K562 (cell line): ENCODE measurements around the gene FOLR2. TPM values are rescaled to one million over a fixed set of nuclear protein-coding genes. Genes with fewer than 3 reads are reported as not detected.

ENCODE experiments used
- CHD4 ChIP-seq: fragments of 200-600 bp; sonication (generic); IDR thresholded peaks from 3 replicates; pipeline ENCODE4 v1.6.1; 2012; ENCODE audit warnings: low read depth, mild to moderate bottlenecking, mixed read lengths, low read length, inconsistent platforms; ENCODE audit not compliant: insufficient read depth, insufficient replicate concordance, poor library complexity, severe bottlenecking
- HLTF ChIP-seq: fragments of 450-650 bp; IDR thresholded peaks from 2 replicates; pipeline ENCODE4 v1.6.1; 2016
- PHF8 ChIP-seq: fragments of 200-600 bp; sonication (generic); IDR thresholded peaks from 2 replicates; pipeline ENCODE4 v1.6.1; 2012; ENCODE audit warnings: mixed run types, mild to moderate bottlenecking, inconsistent platforms, low read length, moderate library complexity, borderline replicate concordance
- PHTF2 ChIP-seq: fragments of 250-450 bp; sonication (Bioruptor Pico); IDR thresholded peaks from 2 replicates; pipeline ENCODE4 v1.5.0; 2021; ENCODE audit warnings: mild to moderate bottlenecking
- POLR3G ChIP-seq: IDR thresholded peaks from 2 replicates; pipeline ENCODE4 v1.6.1; 2011; ENCODE audit not compliant: insufficient read length, insufficient replicate concordance; ENCODE audit errors: extremely low read depth
- ZKSCAN3 ChIP-seq: fragments of 250-450 bp; sonication (Bioruptor Pico); IDR thresholded peaks from 2 replicates; pipeline ENCODE4 v1.4.0; 2020
- polyA plus RNA-seq, 8 experiments: library from polyadenylated mRNA; depleted of rRNA in 4 of 8; stranded (reverse) in 5 of 8; unstranded in 3 of 8; fragments of >200 nt; fragmentation: Nextera tagmentation in 2 of 8; fragmentation: Illumina TruSeq in 1 of 8; extraction: Ambion mirVana in 2 of 8; extraction: Trizol in 1 of 8; gene quantifications; 2 replicates each; pipeline versions ENCODE4 v1.2.1 to v1.2.3, GENCODE V29; 2011 to 2014; ENCODE audit warnings: inconsistent platforms in 1 of 8, missing spikeins in 1 of 8
- total RNA-seq, 7 experiments: library from RNA; depleted of rRNA in 6 of 7; stranded (reverse); fragments of >200 nt in 6 of 7; fragmentation: Illumina TruSeq in 2 of 7; extraction: Trizol in 2 of 7; gene quantifications; 2 replicates each; pipeline versions ENCODE4 v1.2.1 to v1.2.3, GENCODE V29; 2011 to 2021; ENCODE audit warnings: low replicate concordance in 1 of 7
- TF ChIP-seq, protein P1 (sequence below): IDR thresholded peaks from 2 replicates; pipeline ENCODE4 v1.6.1; 2011; ENCODE audit warnings: borderline replicate concordance, low read depth, mild to moderate bottlenecking, moderate library complexity, low read length; ENCODE audit not compliant: insufficient read depth, poor library complexity, severe bottlenecking
- TF ChIP-seq, protein P2 (sequence below): fragments of 450-650 bp; formaldehyde crosslinking; IDR thresholded peaks from 2 replicates; pipeline ENCODE4 v1.4.0; 2022; ENCODE audit warnings: missing genetic modification characterization

The FOLR2 gene
- total and polyA plus RNA-seq, 9 of the 15 experiments (the other 6 are each of a cell fraction or from before 2014, with no cell fraction given): 0.27 TPM; not detected in 8

DNA sequence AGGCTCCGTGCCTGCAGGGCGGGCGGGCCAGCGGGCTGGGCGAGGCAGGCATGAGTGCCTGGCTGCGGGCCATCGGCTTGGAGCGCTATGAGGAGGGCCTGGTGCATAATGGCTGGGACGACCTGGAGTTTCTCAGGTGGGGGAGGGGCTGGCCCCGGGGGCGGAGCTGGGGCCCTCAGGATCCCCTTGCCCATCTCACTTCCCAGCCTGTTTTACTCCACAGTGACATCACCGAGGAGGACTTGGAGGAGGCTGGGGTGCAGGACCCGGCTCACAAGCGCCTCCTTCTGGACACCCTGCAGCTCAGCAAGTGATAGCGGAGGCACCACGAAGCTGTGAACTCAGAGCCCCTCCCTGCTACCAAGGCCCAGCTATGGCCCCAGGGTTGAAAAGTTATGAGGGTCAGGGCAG is 21.5 kb downstream of the FOLR2 start (continued):
- TF ChIP-seq, protein P1, sequence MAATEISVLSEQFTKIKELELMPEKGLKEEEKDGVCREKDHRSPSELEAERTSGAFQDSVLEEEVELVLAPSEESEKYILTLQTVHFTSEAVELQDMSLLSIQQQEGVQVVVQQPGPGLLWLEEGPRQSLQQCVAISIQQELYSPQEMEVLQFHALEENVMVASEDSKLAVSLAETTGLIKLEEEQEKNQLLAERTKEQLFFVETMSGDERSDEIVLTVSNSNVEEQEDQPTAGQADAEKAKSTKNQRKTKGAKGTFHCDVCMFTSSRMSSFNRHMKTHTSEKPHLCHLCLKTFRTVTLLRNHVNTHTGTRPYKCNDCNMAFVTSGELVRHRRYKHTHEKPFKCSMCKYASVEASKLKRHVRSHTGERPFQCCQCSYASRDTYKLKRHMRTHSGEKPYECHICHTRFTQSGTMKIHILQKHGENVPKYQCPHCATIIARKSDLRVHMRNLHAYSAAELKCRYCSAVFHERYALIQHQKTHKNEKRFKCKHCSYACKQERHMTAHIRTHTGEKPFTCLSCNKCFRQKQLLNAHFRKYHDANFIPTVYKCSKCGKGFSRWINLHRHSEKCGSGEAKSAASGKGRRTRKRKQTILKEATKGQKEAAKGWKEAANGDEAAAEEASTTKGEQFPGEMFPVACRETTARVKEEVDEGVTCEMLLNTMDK: no peak
- TF ChIP-seq CHD4: no peak
- TF ChIP-seq POLR3G: no peak
- TF ChIP-seq, protein P2, sequence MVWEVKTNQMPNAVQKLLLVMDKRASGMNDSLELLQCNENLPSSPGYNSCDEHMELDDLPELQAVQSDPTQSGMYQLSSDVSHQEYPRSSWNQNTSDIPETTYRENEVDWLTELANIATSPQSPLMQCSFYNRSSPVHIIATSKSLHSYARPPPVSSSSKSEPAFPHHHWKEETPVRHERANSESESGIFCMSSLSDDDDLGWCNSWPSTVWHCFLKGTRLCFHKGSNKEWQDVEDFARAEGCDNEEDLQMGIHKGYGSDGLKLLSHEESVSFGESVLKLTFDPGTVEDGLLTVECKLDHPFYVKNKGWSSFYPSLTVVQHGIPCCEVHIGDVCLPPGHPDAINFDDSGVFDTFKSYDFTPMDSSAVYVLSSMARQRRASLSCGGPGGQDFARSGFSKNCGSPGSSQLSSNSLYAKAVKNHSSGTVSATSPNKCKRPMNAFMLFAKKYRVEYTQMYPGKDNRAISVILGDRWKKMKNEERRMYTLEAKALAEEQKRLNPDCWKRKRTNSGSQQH: no peak
- TF ChIP-seq PHF8: no peak
- TF ChIP-seq ZKSCAN3 (CRISPR knock-in tag): no peak
- TF ChIP-seq PHTF2 (CRISPR knock-in tag): no peak
- TF ChIP-seq HLTF: no peak
